ENCODE results near the gene CTXND1. TPM values are rescaled to one million over a fixed set of nuclear protein-coding genes. Genes with fewer than 3 reads are reported as not detected.

The CTXND1 gene
- total and polyA plus RNA-seq, 2 of the 4 experiments (the other 2 are of a cell fraction) = not detected

- H3K4me3 ChIP-seq (ENCODE audit: insufficient read depth, low read depth, low read length) = no peak overlapping the region
These were observed 88.1 kb downstream of the CTXND1 start for GRCh38 chr15:80163897-80164296.

More at GRCh38 chr15:80163897-80164296, 88.1 kb downstream of the CTXND1 start:
- Histone ChIP-seq H3K23ac (ENCODE audit: low read depth, low read length) (no peak overlapping the region), H3K18ac (ENCODE audit: low read depth, low read length) (no peak overlapping the region), H4K91ac (ENCODE audit: insufficient read depth, low read depth, low read length) (no peak overlapping the region), H2AFZ (replicated peaks; ENCODE audit: low read length, poor library complexity) (no peak overlapping the region), H3K56ac (ENCODE audit: extremely low read depth, insufficient read depth, low read length) (no peak overlapping the region), H3K4me1 (ENCODE audit: control insufficient read depth, insufficient read depth, low read length) (peaks cover 26% of the 10 kb centered on the region), H2AK9ac (replicated peaks; ENCODE audit: low read depth, low read length, poor library complexity) (no peak overlapping the region), H3K36me3 (ENCODE audit: control insufficient read depth, insufficient read depth, low read length) (peaks cover 11% of the 10 kb centered on the region; the same call in 1 of the 2 replicates), H3K9ac (ENCODE audit: low read depth, low read length) (no peak overlapping the region), H2BK20ac (ENCODE audit: low read depth, low read length) (no peak overlapping the region), H3K27ac (ENCODE audit: insufficient read depth, low read length) (no peak overlapping the region), H4K20me1 (ENCODE audit: insufficient read depth, low read length) (no peaks in the 10 kb centered on the region), H4K5ac (ENCODE audit: low read depth, low read length) (no peak overlapping the region), H2BK15ac (ENCODE audit: low read depth, low read length) (no peak overlapping the region), H2BK5ac (ENCODE audit: low read depth, low read length, poor library complexity, severe bottlenecking) (no peak overlapping the region), H2AK5ac (ENCODE audit: low read depth, low read length) (no peak overlapping the region), H4K8ac (ENCODE audit: low read depth in 2 of 2, low read length in 2 of 2) (no peak overlapping the region), H3K14ac (replicated peaks; ENCODE audit: low read depth, low read length) (no peak overlapping the region), H3K9me1 (ENCODE audit: insufficient read depth, low read length) (peaks cover 26% of the 10 kb centered on the region), H3K4ac (ENCODE audit: low read depth, low read length) (no peak overlapping the region), H3K9me3 (ENCODE audit: control insufficient read depth, insufficient read depth, low read length) (no peaks in the 10 kb centered on the region), H2BK120ac (ENCODE audit: low read depth, low read length) (no peak overlapping the region), H3K79me1 (ENCODE audit: low read depth in 1 of 2, low read length in 2 of 2) (peaks cover 0 to 12% of the 10 kb centered on the region in 2 experiments; a peak in 1 of 4 replicates), H3K27me3 (ENCODE audit: control insufficient read depth, insufficient read depth, low read length) (no peaks in the 10 kb centered on the region), H3K4me2 (ENCODE audit: low read depth, low read length) (no peak overlapping the region)
- CTCF ChIA-PET = no interaction called here
- TF ChIP-seq ELK1 (IDR thresholded peaks at IDR 0.05; ENCODE audit: borderline replicate concordance, low read depth, low read length) (no peak), CEBPB (IDR thresholded peaks at IDR 0.05; ENCODE audit: low read depth, low read length) (no peak), MAFK (IDR thresholded peaks at IDR 0.05; ENCODE audit: low read depth, low read length) (no peak), RCOR1 (IDR thresholded peaks at IDR 0.05; ENCODE audit: insufficient replicate concordance, low read length) (no peak), POLR2A (IDR thresholded peaks at IDR 0.05; ENCODE audit: low read depth, low read length) (no peak), USF2 (IDR thresholded peaks at IDR 0.05; ENCODE audit: low read depth, low read length) (no peak), RAD21 (IDR thresholded peaks at IDR 0.05; ENCODE audit: low read length) (no peak), FOS (IDR thresholded peaks at IDR 0.05; ENCODE audit: low read depth, low read length) (no peak), BHLHE40 (IDR thresholded peaks at IDR 0.05; ENCODE audit: low read depth, low read length) (no peak), MXI1 (IDR thresholded peaks at IDR 0.05; ENCODE audit: borderline replicate concordance, low read depth, low read length) (no peak), MAZ (IDR thresholded peaks at IDR 0.05; ENCODE audit: borderline replicate concordance, low read depth, low read length) (no peak)
- intact Hi-C loops (cut with micrococcal nuclease) = no loop called here
- no TSS peak for BruUV-seq (replicated peaks)
- in situ Hi-C loops (cut with MboI; ENCODE audit: low sequenced_read_pairs) = no loop called here
- ATAC-seq (ENCODE audit: low read depth) (no peak), DNase-seq (no peak)
- POLR2A ChIA-PET (ENCODE audit: unreplicated experiment) = no interaction called here
- WGBS, 2 experiments (ENCODE audit: extremely low coverage in 2 of 2, insufficient read length in 1 of 2) = 100% methylated on average over 1 of the region's 1 CpG; no CpG with 5 or more reads in 1 of the 2 experiments
- dilution Hi-C loops (cut with HindIII; ENCODE audit: low sequenced_read_pairs, unreplicated experiment) = no loop called here

Data from IMR-90 (cell line).